AG04450 (cell line): ENCODE results near the gene SLC6A11. TPM values are rescaled to one million over a fixed set of nuclear protein-coding genes. Genes with fewer than 3 reads are reported as not detected.

ENCODE experiments used
- CTCF ChIA-PET: fragments of 300-600, 350-600 bp; formaldehyde crosslinking; extraction: SDS; loops from one replicate; lab custom pipeline; 2022; ENCODE audit warnings: antibody characterized with exemption, inconsistent platforms; lab: Charles Lee
- POLR2A ChIA-PET: fragments of 350-600 bp; formaldehyde crosslinking; extraction: SDS; loops from one replicate; lab custom pipeline; 2021; ENCODE audit warnings: antibody characterized with exemption, inconsistent platforms; lab: Yijun Ruan, JAX
- DNase-seq: peaks from one replicate; pipeline ENCODE4 v3.0.0-alpha.2; 2011; ENCODE audit warnings: low read depth, low spot score
- H3K27ac ChIP-seq: one replicate; pipeline ENCODE4 v1.5.1; 2012; ENCODE audit warnings: low read depth, low read length, control low read depth
- H3K27me3 ChIP-seq: one replicate; pipeline ENCODE4 v1.6.0; 2012; ENCODE audit warnings: low read length; ENCODE audit not compliant: control insufficient read depth, insufficient read depth
- H3K4me3 ChIP-seq: 2 replicates; pipeline ENCODE4 v1.5.1; 2011; ENCODE audit warnings: mild to moderate bottlenecking, low read depth, low read length, control low read depth
- H3K9me3 ChIP-seq: 2 replicates; pipeline ENCODE4 v1.5.1; 2012; ENCODE audit warnings: low read length; ENCODE audit not compliant: control insufficient read depth, insufficient read depth
- CTCF ChIP-seq: IDR thresholded peaks from 2 replicates; pipeline ENCODE4 v1.5.1; 2011; ENCODE audit warnings: low read depth, low read length, control low read depth, inconsistent platforms
- polyA plus RNA-seq: library from polyadenylated mRNA; depleted of rRNA; stranded (reverse); fragments of >200 nt; gene quantifications from 2 replicates; pipeline ENCODE4 v1.2.3, GENCODE V29; 2011

Gene SLC6A11
- polyA plus RNA-seq, 1 experiment, result not detected

- TF ChIP-seq CTCF, result no peak
- ChIA-PET POLR2A (no interaction called here), CTCF (no interaction called here)
- Histone ChIP-seq H3K4me3 (no peak overlapping the region), H3K9me3 (no peaks in the 10 kb centered on the region), H3K27ac (no peak overlapping the region), H3K27me3 (peaks cover 16% of the 10 kb centered on the region)
- no peak for DNase-seq
These were observed 114.1 kb downstream of the SLC6A11 start for GRCh38 chr3:10929978-10930665.

GRCh38 chr3:10930666-10931040 lies 114.6 kb downstream of the SLC6A11 start:
- H3K4me3 ChIP-seq, result no peak overlapping the region
- POLR2A ChIA-PET, result no interaction called here
- peaks cover 16% of the 10 kb centered on the region for H3K27me3 ChIP-seq
- DNase-seq, result no peak
- TF ChIP-seq CTCF, result no peak
- H3K27ac ChIP-seq, result no peak overlapping the region
- H3K9me3 ChIP-seq, result no peaks in the 10 kb centered on the region
- CTCF ChIA-PET, result no interaction called here

GRCh38 chr3:10932596-10932995 lies 116.6 kb downstream of the SLC6A11 start:
- POLR2A ChIA-PET, result no interaction called here
- Histone ChIP-seq H3K4me3 (no peak overlapping the region), H3K27ac (no peak overlapping the region)

GRCh38 chr3:10933021-10933420 lies 117.0 kb downstream of the SLC6A11 start:
- DNase-seq, result no peak
- no peak overlapping the region for H3K4me3 ChIP-seq
- CTCF ChIA-PET, result interaction anchor here (1.2 kb wide), 1 partner anchor 127 kb away, joined by 4 read pairs; no protein-coding TSS in a partner anchor
- no peak overlapping the region for H3K27ac ChIP-seq
- no peak for TF ChIP-seq CTCF
- POLR2A ChIA-PET, result no interaction called here
- peaks cover 17% of the 10 kb centered on the region for H3K27me3 ChIP-seq
- H3K9me3 ChIP-seq, result no peaks in the 10 kb centered on the region

More at GRCh38 chr3:10932596-10932995, 116.6 kb downstream of the SLC6A11 start:
- CTCF ChIA-PET, result interaction anchor here (1.1 to 1.2 kb wide), 2 partner anchors 13 to 127 kb away, joined by 4 to 5 read pairs; no protein-coding TSS in a partner anchor
- no peak for TF ChIP-seq CTCF
- no peak for DNase-seq
- Histone ChIP-seq H3K9me3 (no peaks in the 10 kb centered on the region), H3K27me3 (peaks cover 19% of the 10 kb centered on the region)

- Histone ChIP-seq H3K9me3 (no peaks in the 10 kb centered on the region), H3K4me3 (no peak overlapping the region), H3K27me3 (peaks cover 13% of the 10 kb centered on the region), H3K27ac (no peak overlapping the region)
- POLR2A ChIA-PET, result no interaction called here
- CTCF ChIA-PET, result no interaction called here
- no peak for DNase-seq
- no peak for TF ChIP-seq CTCF
These were observed 117.4 kb downstream of the SLC6A11 start for GRCh38 chr3:10933470-10933804.
